HG03469 (cell line): Measurements from ENCODE around the gene ZNF467.

ENCODE experiments used
- ATAC-seq: cut with Tn5 transposase; IDR thresholded peaks from one replicate; pipeline ENCODE4 v1.9.1; 2021; ENCODE audit warnings: mild to moderate bottlenecking, moderate library complexity, moderate number of reproducible peaks; ENCODE audit not compliant: unreplicated experiment

The ZNF467 gene

GRCh38 chr7:149773446-149774236, at the start of gene ZNF467:
ZNF467 (minus strand) TSS chr7:149773588; CDS start chr7:149771032, 2,556 bp downstream.
- no peak for ATAC-seq

- ATAC-seq = no peak
These were observed 49.1 kb upstream of the ZNF467 start for GRCh38 chr7:149822353-149822943.

GRCh38 chr7:149821191-149822148, 48.1 kb upstream of the ZNF467 start:
- no peak for ATAC-seq

- ATAC-seq = no peak
These were observed 47.3 kb upstream of the ZNF467 start for GRCh38 chr7:149820622-149821190.

- ATAC-seq = no peak
These were observed 46.6 kb upstream of the ZNF467 start for GRCh38 chr7:149819961-149820340.

GRCh38 chr7:149819141-149819960, 46.0 kb upstream of the ZNF467 start:
- no peak for ATAC-seq

- no peak for ATAC-seq
These were observed 45.1 kb upstream of the ZNF467 start for GRCh38 chr7:149818536-149818840.

GRCh38 chr7:149817836-149818535, 44.6 kb upstream of the ZNF467 start:
- no peak for ATAC-seq

GRCh38 chr7:149817301-149817771, 43.9 kb upstream of the ZNF467 start:
- ATAC-seq = no peak

- ATAC-seq = no peak
These were observed 43.4 kb upstream of the ZNF467 start for GRCh38 chr7:149816794-149817193.

- ATAC-seq = no peak
These were observed 42.9 kb upstream of the ZNF467 start for GRCh38 chr7:149816267-149816751.

GRCh38 chr7:149815661-149816266, 42.4 kb upstream of the ZNF467 start:
- ATAC-seq = no peak

GRCh38 chr7:149815121-149815520, 41.7 kb upstream of the ZNF467 start:
- no peak for ATAC-seq

GRCh38 chr7:149814494-149814893, 41.1 kb upstream of the ZNF467 start:
- no peak for ATAC-seq

GRCh38 chr7:149813254-149814035, 40.1 kb upstream of the ZNF467 start:
- ATAC-seq = no peak

GRCh38 chr7:149811831-149812490, 38.6 kb upstream of the ZNF467 start:
- no peak for ATAC-seq

- no peak for ATAC-seq
These were observed 37.8 kb upstream of the ZNF467 start for GRCh38 chr7:149811221-149811620.

- no peak for ATAC-seq
These were observed 35.8 kb upstream of the ZNF467 start for GRCh38 chr7:149809215-149809614.
